NB4 (cell line): ENCODE results near the gene GARNL3.
A peak's percentile ranks its signal among the peaks of the same experiment; 100 is the strongest.

ENCODE experiments used
- CTCF ChIP-seq: IDR thresholded peaks from one replicate; pipeline ENCODE4 v1.5.1; 2012; ENCODE audit warnings: low read depth, low read length
- MYC ChIP-seq: IDR thresholded peaks from 2 replicates; pipeline ENCODE4 v1.6.1; 2011; ENCODE audit warnings: low read depth, low read length
- POLR2A ChIP-seq: IDR thresholded peaks from 2 replicates; pipeline ENCODE4 v1.6.1; 2011; ENCODE audit warnings: mild to moderate bottlenecking; ENCODE audit not compliant: insufficient read length; ENCODE audit errors: extremely low read depth
- TF ChIP-seq, protein P1 (sequence below): IDR thresholded peaks from 2 replicates; pipeline ENCODE4 v1.6.1; 2011; ENCODE audit warnings: low read depth, low read length

DNA sequence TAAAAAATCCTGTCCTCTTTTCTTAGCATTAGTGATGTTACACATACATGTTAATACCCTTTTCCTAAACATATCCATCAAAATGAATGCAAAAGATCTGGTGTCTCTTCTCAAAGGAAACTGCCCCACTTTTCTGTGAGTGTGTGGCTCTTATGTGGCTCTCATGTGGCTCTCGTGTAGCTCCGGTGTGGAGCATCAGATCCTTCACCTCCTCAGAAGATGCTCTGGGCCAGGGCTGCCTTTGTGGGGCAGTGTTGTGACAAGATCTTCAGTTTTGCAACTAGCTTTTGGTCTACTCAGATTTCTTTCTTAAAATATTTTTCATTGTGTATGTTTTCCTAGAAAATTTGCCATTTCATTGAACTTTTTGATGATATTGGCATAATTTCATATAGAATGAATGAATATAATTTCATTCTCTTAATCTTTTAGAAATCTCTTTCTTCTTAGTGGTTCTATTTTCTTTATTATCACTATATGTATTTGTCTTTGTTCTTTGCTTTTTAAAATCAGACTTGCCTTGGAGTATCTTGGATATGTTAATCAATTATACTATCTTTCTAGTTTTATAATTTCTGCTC, 19.4 kb downstream of the GARNL3 start:
- TF ChIP-seq CTCF, result peak; percentile 9
- no peak for TF ChIP-seq POLR2A
- TF ChIP-seq MYC, result no peak
- TF ChIP-seq, protein P1, sequence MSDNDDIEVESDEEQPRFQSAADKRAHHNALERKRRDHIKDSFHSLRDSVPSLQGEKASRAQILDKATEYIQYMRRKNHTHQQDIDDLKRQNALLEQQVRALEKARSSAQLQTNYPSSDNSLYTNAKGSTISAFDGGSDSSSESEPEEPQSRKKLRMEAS, result no peak
